ENCODE data around the gene SPRY4. TPM values are rescaled to one million over a fixed set of nuclear protein-coding genes. Genes with fewer than 3 reads are reported as not detected.

The SPRY4 gene
- total RNA-seq, 6 donors from 2014 or later = 30.4 to 81.2 (median 43.3) TPM

DNA sequence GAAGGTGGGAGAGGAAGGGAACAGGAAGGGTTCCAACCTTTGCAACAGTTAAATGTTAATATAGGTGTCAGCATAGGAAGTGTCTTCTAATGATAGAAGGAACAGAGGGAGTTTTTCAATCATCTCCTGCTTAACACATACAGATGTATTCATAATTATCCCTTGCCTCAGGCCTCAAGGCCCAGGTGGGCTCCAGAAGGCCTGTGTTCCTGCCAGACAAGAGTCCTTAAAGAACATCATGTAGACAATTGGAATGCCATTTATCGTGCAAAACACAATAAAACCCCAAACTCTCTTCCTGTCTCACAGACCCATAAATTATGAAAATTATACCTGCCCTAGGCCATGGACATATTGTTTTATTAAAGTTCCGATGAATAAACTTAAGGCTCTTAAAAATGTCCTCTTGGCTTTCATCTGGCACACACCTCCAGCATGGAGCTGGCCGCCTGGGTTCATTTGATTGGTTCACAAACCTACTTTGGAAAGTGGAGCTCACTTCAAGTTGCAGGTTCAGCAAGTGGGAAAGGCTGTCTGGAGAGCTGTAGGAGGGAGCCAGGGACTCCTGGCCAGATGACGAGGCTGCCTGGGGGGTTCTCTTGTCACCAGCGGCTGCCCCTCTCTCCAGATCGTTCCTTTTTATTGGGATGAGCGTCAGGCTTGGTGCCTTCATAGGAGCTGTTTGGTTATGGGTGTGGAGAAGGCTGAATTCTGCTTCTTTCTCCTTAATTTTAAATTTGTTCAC, 17.5 kb downstream of the SPRY4 start:
- 84 to 92% methylated on average over 6 to 7 of the region's 7 CpGs for WGBS, 2 donors
- no peak for DNase-seq
- H3K36me3 ChIP-seq = peaks cover 0 to 37% (median 1%) of the 10 kb centered on the region in 4 donors
- no peaks in the 10 kb centered on the region for H3K27me3 ChIP-seq
- H3K27ac ChIP-seq = no peak overlapping the region
- ATAC-seq (ENCODE audit: low FRiP score in 2 of 2) = no peak
- TF ChIP-seq, protein P1, sequence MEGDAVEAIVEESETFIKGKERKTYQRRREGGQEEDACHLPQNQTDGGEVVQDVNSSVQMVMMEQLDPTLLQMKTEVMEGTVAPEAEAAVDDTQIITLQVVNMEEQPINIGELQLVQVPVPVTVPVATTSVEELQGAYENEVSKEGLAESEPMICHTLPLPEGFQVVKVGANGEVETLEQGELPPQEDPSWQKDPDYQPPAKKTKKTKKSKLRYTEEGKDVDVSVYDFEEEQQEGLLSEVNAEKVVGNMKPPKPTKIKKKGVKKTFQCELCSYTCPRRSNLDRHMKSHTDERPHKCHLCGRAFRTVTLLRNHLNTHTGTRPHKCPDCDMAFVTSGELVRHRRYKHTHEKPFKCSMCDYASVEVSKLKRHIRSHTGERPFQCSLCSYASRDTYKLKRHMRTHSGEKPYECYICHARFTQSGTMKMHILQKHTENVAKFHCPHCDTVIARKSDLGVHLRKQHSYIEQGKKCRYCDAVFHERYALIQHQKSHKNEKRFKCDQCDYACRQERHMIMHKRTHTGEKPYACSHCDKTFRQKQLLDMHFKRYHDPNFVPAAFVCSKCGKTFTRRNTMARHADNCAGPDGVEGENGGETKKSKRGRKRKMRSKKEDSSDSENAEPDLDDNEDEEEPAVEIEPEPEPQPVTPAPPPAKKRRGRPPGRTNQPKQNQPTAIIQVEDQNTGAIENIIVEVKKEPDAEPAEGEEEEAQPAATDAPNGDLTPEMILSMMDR (IDR thresholded peaks at IDR 0.05) = no peak
- TF ChIP-seq POLR2A (IDR thresholded peaks at IDR 0.05) (no peak), EP300 (IDR thresholded peaks at IDR 0.05) (no peak), POLR2AphosphoS5 (IDR thresholded peaks at IDR 0.05) (no peak)
- no peaks in the 10 kb centered on the region for H3K9me3 ChIP-seq
- H3K4me3 ChIP-seq = no peak overlapping the region
- peaks cover 0 to 10% (median under 1%) of the 10 kb centered on the region in 4 donors for H3K4me1 ChIP-seq

DNA sequence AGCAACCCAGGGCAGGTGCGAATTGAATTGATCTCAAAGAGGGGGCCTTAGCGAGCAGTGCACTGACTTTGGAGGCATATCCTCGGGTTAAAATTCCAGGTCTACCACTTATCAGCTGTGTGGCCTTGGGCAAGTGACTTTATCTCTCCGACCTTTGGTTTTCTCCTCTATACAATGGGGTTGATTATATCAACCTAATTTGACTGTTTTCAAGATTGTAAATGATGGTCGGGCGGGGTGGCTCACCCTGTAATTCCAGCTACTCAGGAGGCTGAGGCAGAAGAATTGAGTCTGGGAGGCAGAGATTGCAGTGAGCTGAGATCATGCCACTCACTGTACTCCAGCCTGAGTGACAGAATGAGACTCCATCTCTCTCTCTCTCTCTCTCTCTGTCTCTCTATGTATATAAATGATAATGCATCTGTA, 18.7 kb downstream of the SPRY4 start:
- ATAC-seq (ENCODE audit: low FRiP score in 2 of 2) = no peak
- no peaks in the 10 kb centered on the region for H3K9me3 ChIP-seq
- peaks cover 0 to 4% (median 0%) of the 10 kb centered on the region in 4 donors for H3K4me1 ChIP-seq
- no peak overlapping the region for H3K4me3 ChIP-seq
- peaks cover 0 to 26% (median under 1%) of the 10 kb centered on the region in 4 donors for H3K36me3 ChIP-seq
- no peaks in the 10 kb centered on the region for H3K27me3 ChIP-seq
- no peak overlapping the region for H3K27ac ChIP-seq
- WGBS, 2 donors = 76 to 79% methylated on average over 6 of the region's 6 CpGs
- TF ChIP-seq EP300 (IDR thresholded peaks at IDR 0.05) (no peak), POLR2A (IDR thresholded peaks at IDR 0.05) (no peak), POLR2AphosphoS5 (IDR thresholded peaks at IDR 0.05) (no peak)
- TF ChIP-seq, protein P1 (IDR thresholded peaks at IDR 0.05) = no peak
- DNase-seq = no peak

DNA sequence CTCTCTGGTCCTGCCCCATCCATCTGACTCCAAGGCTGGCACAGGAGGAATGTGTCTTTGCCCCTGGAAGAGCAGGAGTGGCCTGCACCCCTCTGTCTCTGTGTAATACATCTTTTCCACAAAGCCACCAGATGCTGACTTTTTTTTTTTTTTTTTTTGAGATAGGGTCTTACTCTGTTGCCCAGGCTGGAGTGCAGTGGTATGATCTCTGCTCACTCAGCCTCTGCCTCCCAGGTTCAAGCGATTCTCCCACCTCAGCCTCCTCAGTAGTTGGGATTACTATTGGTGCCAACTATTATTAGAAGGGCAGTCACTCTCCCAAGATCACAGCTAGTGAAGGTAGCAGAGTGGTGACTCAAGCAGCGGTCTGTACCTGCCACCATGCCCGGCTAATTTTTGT, 19.6 kb downstream of the SPRY4 start:
- 94 to 100% methylated on average over 1 to 3 of the region's 3 CpGs for WGBS, 2 donors
- TF ChIP-seq POLR2AphosphoS5 (IDR thresholded peaks at IDR 0.05) (no peak), POLR2A (IDR thresholded peaks at IDR 0.05) (no peak), EP300 (IDR thresholded peaks at IDR 0.05) (no peak)
- TF ChIP-seq, protein P1 (IDR thresholded peaks at IDR 0.05) = no peak
- Histone ChIP-seq H3K27me3 (no peaks in the 10 kb centered on the region), H3K4me3 (no peak overlapping the region), H3K36me3 (peaks cover 0 to 17% (median 0%) of the 10 kb centered on the region in 4 donors), H3K9me3 (no peaks in the 10 kb centered on the region), H3K27ac (no peak overlapping the region), H3K4me1 (no peaks in the 10 kb centered on the region)
- ATAC-seq (ENCODE audit: low FRiP score in 2 of 2) = no peak
- DNase-seq = no peak

DNA sequence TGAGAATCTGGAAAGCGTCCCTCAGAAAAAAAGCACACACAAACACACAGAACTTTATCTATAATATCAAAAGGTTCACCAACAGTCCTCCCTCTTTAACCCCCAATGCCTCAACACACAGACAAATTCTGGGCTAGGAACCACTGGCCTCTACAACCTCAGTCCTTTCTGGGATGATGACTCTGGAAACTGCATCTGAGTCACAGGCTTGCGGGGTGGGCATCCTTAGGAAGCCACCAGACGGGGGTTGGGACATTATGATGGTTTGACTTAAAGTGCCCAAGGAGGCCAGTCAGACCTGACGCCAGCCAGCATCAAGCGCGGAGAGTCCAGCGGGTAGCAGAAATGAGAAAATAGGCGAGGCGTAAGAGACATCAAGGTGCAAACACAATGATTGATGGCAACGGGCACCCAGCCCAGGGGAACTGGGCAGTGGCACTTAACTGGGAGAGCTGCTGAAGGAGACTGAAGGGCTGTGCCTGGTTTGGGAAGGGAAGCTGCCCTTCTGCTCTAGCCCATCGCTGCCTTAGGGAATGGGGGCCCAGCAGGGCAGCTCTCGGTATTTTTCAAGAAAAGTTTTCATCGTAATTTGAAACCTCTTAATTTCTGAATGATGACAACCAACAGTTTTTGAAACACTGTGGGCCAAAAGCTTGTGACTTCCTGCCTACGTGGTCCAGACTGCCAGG, 20.7 kb downstream of the SPRY4 start:
- Histone ChIP-seq H3K36me3 (peaks cover 0 to 13% (median 0%) of the 10 kb centered on the region in 4 donors), H3K9me3 (no peaks in the 10 kb centered on the region), H3K4me1 (no peaks in the 10 kb centered on the region), H3K27ac (no peak overlapping the region), H3K4me3 (no peak overlapping the region), H3K27me3 (no peaks in the 10 kb centered on the region)
- 73 to 80% methylated on average over 14 of the region's 14 CpGs for WGBS, 2 donors
- no peak for TF ChIP-seq POLR2A (IDR thresholded peaks at IDR 0.05)
- TF ChIP-seq, protein P1 (IDR thresholded peaks at IDR 0.05) = no peak
- no peak for TF ChIP-seq POLR2AphosphoS5 (IDR thresholded peaks at IDR 0.05)
- no peak for TF ChIP-seq EP300 (IDR thresholded peaks at IDR 0.05)
- ATAC-seq (ENCODE audit: low FRiP score in 2 of 2) (no peak), DNase-seq (no peak)

Measured in upper lobe of left lung (tissue), 6 donors.